GM10847 (cell line): ENCODE measurements around the gene DGKE.

Experiments used
- POLR2A ChIP-seq: IDR thresholded peaks from 2 replicates; pipeline ENCODE4 v1.6.1; 2011; ENCODE audit not compliant: insufficient read length; ENCODE audit errors: extremely low read depth

Gene DGKE

DNA sequence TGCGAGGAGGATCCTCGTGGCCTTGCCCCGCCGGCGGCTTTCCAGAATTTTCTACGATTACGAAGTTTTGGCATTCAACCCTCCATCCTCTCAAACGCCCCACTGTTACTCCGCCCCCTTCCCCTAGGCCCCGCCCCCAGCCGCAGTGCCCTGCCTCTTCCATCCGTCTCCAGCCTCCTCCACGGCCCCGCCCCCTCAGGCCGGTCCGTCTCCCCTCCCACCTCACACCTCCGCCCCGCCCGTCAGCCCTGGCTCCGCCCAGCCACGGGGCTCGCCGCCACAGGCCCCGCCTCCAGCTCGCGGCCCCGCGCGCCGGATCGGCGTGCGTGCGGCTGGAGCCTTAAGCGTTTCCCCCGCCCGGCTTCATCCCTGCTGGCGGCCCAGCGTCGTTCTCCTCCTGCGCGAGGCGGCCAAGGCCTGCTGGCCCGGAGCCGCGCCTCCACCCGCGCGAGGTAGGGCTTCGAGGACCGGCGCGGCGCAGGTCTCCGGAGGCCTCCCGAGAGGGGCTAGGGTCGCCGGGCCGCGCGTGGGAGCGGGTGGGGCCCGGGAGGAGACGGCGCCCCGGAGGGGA, at the start of gene DGKE, which contains the start of gene C17orf67:
Gene DGKE, plus strand, starts transcription at position 343 of the 571 bp plus-strand sequence. CDS start 645 bp downstream, outside the sequence.
Gene C17orf67, minus strand, starts transcription at position 112 of the 571 bp plus-strand sequence. CDS start 18,110 bp downstream, outside the sequence.
- peak; percentile 71 for TF ChIP-seq POLR2A

DNA sequence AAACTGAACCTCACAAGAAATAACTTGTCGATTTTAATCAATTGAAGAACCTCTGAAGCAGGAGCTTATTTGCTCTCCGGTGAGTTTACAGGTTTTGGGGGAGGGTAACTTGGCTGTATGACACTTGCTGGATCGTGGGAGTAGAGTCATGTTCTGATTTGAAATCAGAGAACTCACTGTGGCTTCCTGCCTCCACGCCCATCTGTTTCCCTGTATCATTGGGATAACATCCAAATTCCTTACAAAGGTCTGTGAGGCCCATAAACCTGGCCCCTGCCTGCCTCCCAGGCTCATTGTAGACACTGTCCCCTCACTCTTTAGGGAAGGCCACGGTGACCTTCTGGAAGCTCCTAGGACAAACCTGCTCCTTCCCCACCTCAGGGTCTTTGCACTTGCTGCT, 48.5 kb upstream of the DGKE start:
- TF ChIP-seq POLR2A = no peak

DNA sequence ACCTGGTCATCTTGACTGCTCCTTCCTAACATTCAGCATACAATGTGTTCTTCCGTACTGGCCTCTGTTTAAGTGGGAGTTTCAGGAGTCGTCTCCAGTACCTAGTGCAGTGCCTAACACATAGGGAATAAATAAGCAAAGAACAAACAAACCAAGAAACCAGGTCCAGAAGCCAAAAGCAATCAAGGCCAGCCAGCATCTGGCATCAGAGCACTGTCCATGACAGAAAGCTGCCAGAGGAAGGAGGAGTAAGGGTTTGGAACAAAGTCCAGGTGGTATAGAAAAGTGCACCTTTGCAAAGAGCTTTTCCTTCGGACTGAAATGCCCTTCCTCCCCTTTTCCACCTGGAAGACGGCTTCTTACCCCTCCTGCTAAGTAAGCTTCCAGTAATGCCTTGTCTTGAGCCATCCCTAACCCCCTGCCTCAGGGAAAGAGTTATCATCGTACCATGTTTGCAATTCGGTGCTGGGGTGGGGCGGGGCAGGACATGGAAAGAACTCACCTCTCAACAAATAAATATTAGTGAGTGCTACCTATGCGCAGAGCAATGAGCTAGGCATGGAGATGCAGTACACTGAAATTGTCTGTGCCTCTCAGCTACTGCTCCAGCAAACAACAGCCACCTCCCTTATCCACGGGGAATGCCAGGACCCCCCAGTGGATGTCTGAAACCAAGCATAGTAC, 47.8 kb upstream of the DGKE start:
- no peak for TF ChIP-seq POLR2A

DNA sequence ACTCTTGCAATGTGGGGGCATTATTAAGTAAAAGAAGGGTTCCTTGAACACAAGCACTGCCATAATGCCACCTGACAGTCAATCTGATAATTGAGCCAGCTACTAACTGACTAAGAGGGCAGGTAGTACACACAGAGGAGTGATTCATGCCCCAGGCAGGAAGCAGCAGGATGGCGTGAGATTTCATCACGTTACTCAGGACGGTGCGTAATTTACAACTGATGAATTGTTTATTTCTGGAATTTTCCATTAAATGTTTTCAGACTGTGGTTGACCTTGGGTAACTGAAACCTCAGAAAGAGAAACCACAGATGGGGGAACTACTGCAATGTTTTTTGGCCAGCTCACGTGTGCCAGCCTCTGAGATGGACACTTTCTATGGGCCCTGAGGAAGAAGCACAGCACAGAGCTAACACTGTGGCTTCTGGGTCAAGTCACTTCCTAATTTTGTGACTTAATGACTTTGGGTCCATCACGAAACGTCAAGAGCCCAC, 46.9 kb upstream of the DGKE start:
- TF ChIP-seq POLR2A = no peak

DNA sequence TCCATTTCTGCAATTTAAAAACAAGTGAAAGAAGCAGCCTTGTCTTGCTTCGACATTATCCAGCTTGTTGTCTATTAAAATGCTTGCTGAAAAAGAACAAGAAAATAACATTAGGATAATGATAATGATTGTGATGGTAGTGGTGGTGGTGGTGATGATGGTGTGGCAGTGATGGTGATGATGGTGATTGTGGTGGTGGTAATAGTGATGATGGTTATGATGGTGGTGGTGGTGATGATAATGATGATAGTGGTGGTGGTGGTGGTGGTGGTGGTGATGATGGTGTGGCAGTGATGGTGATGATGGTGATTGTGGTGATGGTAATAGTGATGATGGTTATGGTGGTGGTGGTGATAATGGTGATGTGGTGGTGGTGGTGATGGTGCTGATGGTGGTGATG, 41.7 kb upstream of the DGKE start:
- TF ChIP-seq POLR2A = no peak

DNA sequence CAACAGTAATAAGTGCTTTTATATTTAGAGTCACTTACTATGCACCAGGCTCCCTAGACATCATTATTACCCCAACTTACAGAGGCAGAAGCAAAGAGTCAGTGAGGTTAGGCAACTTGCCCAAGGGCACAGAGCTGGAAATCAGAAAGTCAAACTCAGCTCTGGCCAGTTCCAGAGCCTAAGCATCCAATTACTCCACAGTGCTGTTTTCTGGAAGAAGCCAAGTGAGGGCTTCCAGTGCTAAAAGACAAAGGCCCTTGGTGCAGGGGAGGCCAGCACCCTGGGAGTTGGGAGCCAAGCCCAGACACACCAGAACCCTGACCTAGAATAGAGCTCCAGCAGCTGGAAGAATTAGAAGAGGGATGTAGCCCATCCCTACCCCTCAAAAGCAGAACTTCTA, 40.4 kb upstream of the DGKE start:
- no peak for TF ChIP-seq POLR2A

DNA sequence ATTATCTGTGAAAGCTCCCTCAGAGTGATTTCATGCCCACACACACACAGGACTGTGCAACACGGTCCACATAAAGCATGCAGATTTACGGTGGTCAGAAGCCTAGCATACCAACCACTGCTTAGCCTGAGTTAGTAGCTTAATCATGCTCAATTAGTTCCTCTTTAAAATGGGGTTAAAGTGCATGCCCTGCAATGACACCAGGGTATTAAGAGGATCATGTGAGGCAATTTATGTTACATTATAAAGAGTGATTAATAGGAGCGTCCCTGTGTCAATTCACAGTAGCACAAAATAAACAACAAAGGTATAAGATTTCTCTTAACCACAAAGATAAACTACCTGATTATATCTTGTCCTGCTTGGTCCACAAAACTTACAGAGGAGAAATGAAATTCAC, 40.0 kb upstream of the DGKE start:
- no peak for TF ChIP-seq POLR2A

DNA sequence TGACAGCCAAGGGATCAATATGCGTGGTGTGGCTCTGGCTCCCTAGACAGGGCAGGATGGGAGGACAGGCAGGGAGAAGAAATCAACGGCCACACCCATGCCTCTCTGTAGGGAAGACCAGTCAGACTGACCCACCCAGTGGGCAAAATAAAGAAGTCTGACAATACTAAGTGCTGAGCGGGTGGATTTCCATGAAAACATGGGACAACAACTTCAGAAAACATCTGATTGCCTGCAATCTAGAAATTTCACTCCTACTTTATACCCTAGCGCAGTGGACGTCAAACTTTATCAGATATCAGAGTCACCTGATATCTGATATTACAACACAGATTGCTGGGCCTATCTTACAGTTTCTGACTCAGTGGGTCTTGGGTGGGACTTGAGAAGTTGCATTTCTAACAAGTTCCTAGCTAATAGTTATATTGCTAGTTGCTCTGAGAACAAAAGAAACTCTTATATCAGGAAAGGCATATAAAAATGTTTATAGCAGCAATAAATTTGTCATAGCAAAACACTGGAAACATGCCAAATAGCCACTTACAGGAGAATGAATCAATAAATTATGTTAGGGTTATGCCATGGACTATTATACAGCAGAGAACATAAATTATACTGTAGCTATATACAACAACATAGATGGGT, 38.6 kb upstream of the DGKE start:
- no peak for TF ChIP-seq POLR2A

DNA sequence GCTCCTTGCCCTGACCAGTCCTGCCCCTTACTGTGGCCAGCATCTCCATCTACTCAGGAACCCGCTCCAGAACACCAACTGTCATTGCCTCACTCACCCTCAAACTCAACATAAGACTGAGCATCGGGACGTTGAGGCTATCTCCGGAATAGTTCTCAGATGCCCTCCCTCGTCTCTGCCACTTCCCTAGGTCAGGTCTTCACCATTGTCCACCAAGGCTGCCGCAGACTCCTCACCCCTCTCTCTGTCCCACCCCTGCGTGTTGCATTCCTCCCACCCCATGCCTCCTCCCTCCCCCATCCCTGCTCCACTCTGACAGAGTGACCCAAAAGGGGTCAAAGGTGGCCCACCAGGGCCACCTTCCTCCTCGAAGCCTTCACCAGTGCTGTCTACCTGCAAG, 37.4 kb upstream of the DGKE start:
- TF ChIP-seq POLR2A = no peak

DNA sequence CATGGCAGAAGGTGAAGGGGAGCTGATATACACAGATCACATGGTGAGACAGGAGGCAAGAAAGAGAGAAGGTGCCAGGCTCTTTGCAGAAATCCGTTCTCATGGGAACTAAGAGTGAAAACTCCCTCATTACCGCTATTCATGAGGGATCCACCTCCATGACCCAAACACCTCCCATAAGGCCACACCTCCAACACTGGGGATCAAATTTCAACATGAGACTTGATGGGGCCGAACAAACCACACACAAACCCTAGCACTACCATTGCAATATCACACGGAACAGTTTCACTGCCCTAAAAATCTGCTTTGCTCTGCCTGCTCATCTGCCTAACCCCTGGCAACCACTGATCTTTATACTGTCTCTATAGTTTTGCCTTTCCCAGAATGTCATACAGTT, 35.0 kb upstream of the DGKE start:
- TF ChIP-seq POLR2A = no peak

DNA sequence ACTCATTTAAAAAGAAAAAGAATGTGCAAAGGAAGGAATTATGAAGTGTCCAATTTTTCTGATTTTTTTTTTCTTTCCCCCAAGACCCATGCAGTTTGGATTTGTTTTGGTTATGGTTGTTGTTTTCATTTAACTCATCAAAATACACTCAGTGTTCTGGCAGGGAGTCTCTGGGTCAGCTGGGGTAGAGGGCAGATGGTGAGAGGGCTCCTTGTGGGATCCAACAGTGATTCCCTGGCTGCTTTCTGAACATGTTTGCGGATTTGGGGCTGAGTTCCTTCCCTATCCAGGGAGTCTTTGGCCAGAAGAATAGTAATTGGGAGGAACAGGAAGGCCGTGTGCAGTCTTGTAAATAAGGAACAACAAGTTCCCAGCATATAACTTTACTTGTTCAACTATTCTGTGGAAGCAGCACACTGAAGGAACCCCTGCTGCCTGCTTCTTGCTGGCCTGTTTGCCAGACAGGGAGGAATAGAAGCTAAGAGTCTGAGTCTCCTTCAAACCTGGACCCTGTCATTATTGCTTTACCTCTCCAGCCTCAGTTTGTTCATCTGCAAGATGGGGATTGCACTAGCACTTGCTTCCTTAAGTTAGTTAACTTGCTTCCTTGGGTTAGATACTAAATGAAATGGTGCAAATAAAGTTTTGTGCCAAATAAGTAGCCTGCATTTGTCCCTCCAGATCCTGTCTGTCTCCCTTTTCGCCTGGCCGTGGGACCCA, 32.3 kb upstream of the DGKE start:
- TF ChIP-seq POLR2A = no peak

DNA sequence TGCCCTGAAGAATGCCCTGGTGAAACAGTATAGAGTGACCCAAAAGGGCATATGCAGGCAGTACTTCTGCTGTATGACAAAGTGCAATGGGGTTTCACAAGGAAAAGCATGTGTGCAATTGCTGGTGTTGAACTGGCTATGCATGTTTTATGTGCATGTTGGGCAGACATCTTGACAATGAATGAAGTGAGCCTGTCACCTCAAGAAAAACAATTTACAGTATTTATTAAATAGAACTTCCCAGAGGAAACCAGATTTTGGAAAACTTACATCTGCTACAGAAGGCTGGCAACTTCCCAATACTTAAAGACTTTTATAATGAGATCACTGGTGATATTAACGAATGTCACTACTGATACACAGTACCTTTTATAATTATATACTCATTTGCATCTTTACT, 30.9 kb upstream of the DGKE start:
- TF ChIP-seq POLR2A = no peak

DNA sequence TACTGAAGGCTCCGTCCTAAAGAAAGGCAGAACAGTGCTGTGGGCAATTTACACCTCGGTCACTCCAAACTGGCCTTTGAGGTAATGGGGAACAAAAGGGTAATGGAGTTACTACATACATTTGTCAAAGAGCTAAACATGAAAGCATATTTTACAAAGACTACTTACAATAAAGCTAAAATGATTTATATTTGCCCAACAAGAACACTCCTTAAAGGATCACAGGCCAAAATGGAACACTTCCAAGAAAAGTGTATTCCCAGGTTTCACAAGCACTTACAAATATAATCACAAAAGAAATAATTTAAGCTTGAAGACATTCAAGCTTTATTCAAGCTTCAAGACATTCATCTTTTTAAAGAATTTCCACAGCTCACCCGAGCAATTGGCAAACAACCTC, 29.5 kb upstream of the DGKE start:
- no peak for TF ChIP-seq POLR2A

DNA sequence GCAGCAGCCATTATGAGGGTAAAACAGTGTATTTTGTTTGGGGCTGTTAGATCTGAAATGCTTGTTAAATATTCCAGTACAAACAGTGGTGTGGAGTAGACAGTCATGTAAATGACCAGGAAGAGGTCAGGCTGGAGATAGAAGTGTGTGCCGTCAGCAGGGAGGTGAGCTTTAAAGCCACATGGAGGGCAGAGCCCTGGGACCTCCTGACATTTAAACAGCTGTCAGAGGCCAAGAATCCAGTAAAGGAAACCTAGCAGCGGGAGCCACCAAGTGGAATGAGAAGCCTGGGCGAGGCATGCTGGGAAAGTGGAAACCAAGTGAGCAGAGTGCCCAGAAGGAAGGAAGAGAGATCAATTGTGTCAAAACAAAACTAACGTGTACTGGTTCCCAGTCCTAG, 27.0 kb upstream of the DGKE start:
- no peak for TF ChIP-seq POLR2A

DNA sequence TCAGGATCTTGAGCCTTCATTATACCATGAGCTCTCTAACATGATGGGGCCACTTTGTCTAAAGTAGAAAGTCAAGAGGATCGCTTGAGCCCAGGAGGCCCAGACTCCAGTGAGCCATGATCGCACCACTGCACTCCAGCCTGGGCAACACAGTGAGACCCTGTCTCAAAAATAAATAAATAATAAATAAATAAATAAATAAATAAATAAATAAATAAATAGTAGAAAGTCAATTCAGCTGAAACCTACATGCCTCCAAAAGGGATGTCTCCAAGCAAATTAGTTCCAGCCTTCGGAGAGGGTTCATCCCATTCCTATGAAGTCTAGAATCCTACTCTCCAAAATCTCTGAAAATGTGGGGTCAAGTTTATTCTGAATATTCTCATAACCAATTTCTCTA, 26.2 kb upstream of the DGKE start:
- no peak for TF ChIP-seq POLR2A

DNA sequence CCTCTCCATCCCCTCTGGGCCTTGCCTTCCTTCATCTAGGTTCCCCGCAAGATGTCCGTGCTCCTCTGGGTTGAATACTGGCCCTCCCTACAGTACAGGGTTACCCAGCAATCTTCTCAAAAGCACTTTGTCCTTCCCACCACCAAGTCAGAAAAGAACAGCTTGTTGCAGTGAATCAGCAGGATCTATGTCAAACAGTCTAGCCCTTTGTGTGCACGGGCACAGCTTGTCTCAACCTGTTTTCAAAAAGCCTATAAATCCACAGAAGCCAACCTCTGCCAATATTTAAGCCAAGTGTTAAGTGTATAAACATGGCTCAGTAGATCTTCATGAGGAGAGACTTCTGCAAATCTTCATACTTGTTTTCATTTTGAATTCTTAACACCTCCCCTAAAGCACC, 25.4 kb upstream of the DGKE start:
- TF ChIP-seq POLR2A = no peak
